ENCODE data around the gene TTC1. TPM values are rescaled to one million over a fixed set of nuclear protein-coding genes. Genes with fewer than 3 reads are reported as not detected.

TTC1 gene, protein sequence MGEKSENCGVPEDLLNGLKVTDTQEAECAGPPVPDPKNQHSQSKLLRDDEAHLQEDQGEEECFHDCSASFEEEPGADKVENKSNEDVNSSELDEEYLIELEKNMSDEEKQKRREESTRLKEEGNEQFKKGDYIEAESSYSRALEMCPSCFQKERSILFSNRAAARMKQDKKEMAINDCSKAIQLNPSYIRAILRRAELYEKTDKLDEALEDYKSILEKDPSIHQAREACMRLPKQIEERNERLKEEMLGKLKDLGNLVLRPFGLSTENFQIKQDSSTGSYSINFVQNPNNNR
- 35.8 and 45.9 TPM in 2 replicates for total RNA-seq

DNA sequence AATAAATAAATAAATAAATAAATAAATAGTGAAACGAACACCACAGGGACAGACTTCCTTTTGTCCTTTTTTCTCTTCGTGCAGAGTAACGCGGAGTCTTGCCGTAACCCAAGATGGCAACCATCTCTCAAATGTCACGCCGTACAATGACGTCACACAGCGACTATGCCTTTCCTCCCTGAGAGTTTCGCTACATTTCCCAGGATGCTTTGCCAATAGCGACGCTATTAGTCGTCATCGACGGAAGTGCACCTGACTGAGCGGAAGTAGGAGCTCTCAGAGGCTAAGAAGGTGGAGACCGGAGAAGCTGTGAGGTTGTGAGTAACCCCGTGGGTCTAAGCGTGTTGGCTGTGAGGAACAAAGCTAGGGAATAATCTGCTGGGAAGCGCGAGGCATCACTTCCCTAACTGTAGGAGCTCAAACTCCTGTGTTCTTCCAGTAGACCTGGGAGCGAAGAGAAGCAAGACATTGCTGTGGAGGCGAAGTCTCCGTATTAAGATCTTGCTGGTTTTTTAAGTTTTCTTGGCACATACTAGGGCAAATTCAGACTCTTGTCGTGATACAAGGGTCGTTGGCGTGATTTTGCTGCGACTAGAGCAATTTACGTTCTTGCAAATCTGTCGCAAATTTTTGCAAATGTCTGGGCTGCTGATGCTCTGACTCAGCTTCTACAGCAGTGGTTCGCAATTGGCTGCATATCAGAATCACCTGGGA lies at the start of gene TTC1:
TSS of gene TTC1 (plus strand) at position 263 of the 714 bp plus-strand sequence. CDS start 1,390 bp downstream, outside the sequence.

Other genes with a start within 250 kb of the TTC1 start
- under 0.01 and 0.76 TPM in 2 replicates for gene ADRA1B, start 92.7 kb upstream of the TTC1 start, total RNA-seq
- gene PWWP2A, start 110.3 kb downstream of the TTC1 start, total RNA-seq, result 8.9 and 17.0 TPM in 2 replicates
- not detected in 2 replicates for gene FABP6, start 220.4 kb downstream of the TTC1 start, total RNA-seq

Data from bladder microvascular endothelial cell (primary cell).